Activated naive CD8-positive, alpha-beta T cell (primary cell): ENCODE results near the gene SLC17A4.

Experiments used
- H3K27ac Mint-ChIP-seq: one replicate; pipeline ENCODE4 v1.8.0; 2021; ENCODE audit warnings: mixed read lengths
- H3K27me3 Mint-ChIP-seq: one replicate; pipeline ENCODE4 v1.8.0; 2021; ENCODE audit warnings: mixed read lengths
- H3K36me3 Mint-ChIP-seq: one replicate; pipeline ENCODE4 v1.8.0; 2021; ENCODE audit warnings: mixed read lengths
- H3K4me1 Mint-ChIP-seq: one replicate; pipeline ENCODE4 v1.8.0; 2021; ENCODE audit warnings: low read depth, mixed read lengths
- H3K4me3 Mint-ChIP-seq: one replicate; pipeline ENCODE4 v1.8.0; 2021; ENCODE audit warnings: mild to moderate bottlenecking, mixed read lengths
- H3K9me3 Mint-ChIP-seq: one replicate; pipeline ENCODE4 v1.8.0; 2021; ENCODE audit warnings: low read depth, mixed read lengths

The SLC17A4 gene

DNA sequence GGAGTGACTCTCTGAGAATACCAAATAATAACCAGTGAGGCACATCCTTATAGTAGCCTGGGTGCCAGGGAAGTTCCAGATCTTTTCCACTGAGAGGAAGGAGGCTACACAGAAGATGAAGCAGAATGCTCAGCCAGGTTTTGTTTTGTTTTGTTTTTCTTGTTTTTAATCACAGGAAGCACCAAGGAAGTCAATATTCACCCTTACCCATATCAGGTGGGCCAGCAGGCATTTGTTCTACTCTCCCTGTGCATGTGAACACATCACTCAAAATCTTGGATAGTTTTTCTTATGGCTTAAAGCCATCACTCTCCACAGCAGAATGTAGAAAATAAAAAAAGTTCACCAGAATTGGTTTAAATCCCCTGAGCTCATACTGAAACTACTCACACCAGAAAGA, 66.8 kb downstream of the SLC17A4 start:
- Mint-ChIP-seq H3K27ac (no peak overlapping the region), H3K4me1 (peaks cover 2% of the 10 kb centered on the region), H3K27me3 (peaks cover 18% of the 10 kb centered on the region), H3K9me3 (peaks cover 14% of the 10 kb centered on the region), H3K36me3 (peaks cover 3% of the 10 kb centered on the region), H3K4me3 (no peak overlapping the region)

- Mint-ChIP-seq H3K27me3 (peaks cover 22% of the 10 kb centered on the region), H3K9me3 (peaks cover 11% of the 10 kb centered on the region), H3K4me3 (no peak overlapping the region), H3K27ac (no peak overlapping the region), H3K4me1 (no peaks in the 10 kb centered on the region), H3K36me3 (peaks cover 3% of the 10 kb centered on the region)
Observed at GRCh38 chr6:25829375-25829774, 74.8 kb downstream of the SLC17A4 start.

DNA sequence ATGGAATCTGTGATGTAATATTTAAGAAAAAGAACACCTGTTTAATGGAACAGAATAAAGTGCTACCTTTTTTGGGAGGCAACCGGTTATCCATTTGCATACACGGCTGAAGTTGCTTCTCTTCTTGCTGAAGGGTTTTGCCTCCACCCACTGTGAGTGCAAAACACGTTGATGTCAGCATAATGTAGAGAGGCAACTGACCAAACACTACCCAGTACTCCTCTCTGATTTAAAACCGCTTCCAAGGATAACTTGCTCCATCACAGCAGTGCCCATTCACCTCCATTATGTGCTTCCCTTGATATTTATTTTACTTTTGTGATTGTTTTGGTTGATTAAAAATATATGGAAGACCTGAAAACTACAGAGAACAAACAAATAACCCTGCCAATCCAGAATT, 75.9 kb downstream of the SLC17A4 start:
- Mint-ChIP-seq H3K36me3 (peaks cover 2% of the 10 kb centered on the region), H3K4me3 (no peak overlapping the region), H3K27ac (no peak overlapping the region), H3K4me1 (no peaks in the 10 kb centered on the region), H3K27me3 (peaks cover 22% of the 10 kb centered on the region), H3K9me3 (peaks cover 9% of the 10 kb centered on the region)
